HepG2 (cell line): ENCODE measurements around the gene CST3. TPM values are rescaled to one million over a fixed set of nuclear protein-coding genes. Genes with fewer than 3 reads are reported as not detected.
A peak's percentile ranks its signal among the peaks of the same experiment; 100 is the strongest.

Source experiments
- ATAD3A ChIP-seq: sonication (generic); formaldehyde crosslinking; IDR thresholded peaks from 2 replicates; pipeline ENCODE4 v1.4.0; 2020; ENCODE audit warnings: missing genetic modification reagents
- KIAA2018 ChIP-seq: sonication (generic); formaldehyde crosslinking; IDR thresholded peaks from 2 replicates; pipeline ENCODE4 v1.5.0; 2020; ENCODE audit warnings: mild to moderate bottlenecking, missing genetic modification reagents, borderline replicate concordance
- MTERF4 ChIP-seq: sonication (generic); formaldehyde crosslinking; IDR thresholded peaks from 2 replicates; pipeline ENCODE4 v1.8.0; 2023; ENCODE audit warnings: mild to moderate bottlenecking, missing genetic modification reagents
- NRL ChIP-seq: sonication (generic); formaldehyde crosslinking; IDR thresholded peaks from 2 replicates; pipeline ENCODE4 v1.5.0; 2020; ENCODE audit warnings: missing genetic modification reagents, mild to moderate bottlenecking, moderate library complexity, borderline replicate concordance
- POLR2G ChIP-seq: fragments of 200-400 bp; formaldehyde crosslinking; IDR thresholded peaks from 2 replicates; pipeline ENCODE4 v1.6.1; 2018; ENCODE audit warnings: mild to moderate bottlenecking, low read depth, low read length, moderate library complexity
- SP4 ChIP-seq: sonication (generic); formaldehyde crosslinking; IDR thresholded peaks from 2 replicates; pipeline ENCODE4 v1.8.1; 2023; ENCODE audit warnings: mild to moderate bottlenecking, missing genetic modification reagents
- TERF1 ChIP-seq: sonication (generic); formaldehyde crosslinking; IDR thresholded peaks from 2 replicates; pipeline ENCODE4 v1.8.0; 2022; ENCODE audit warnings: mild to moderate bottlenecking, missing genetic modification reagents, moderate library complexity
- ZBTB26 ChIP-seq: IDR thresholded peaks from 2 replicates; pipeline ENCODE4 v1.6.1; 2016; ENCODE audit warnings: missing compliant biosample characterization, missing genetic modification reagents, borderline replicate concordance
- ZNF281 ChIP-seq: sonication (generic); formaldehyde crosslinking; IDR thresholded peaks from 2 replicates; pipeline ENCODE4 v1.4.0; 2020; ENCODE audit warnings: missing genetic modification reagents, borderline replicate concordance
- ZNF333 ChIP-seq: sonication (generic); formaldehyde crosslinking; IDR thresholded peaks from 2 replicates; pipeline ENCODE4 v1.4.0; 2020; ENCODE audit warnings: mild to moderate bottlenecking, missing genetic modification reagents, borderline replicate concordance
- ZNF777 ChIP-seq: sonication (generic); formaldehyde crosslinking; IDR thresholded peaks from 2 replicates; pipeline ENCODE4 v1.4.0; 2020; ENCODE audit warnings: missing genetic modification reagents
- polyA plus RNA-seq, 8 experiments: library from polyadenylated mRNA; depleted of rRNA in 3 of 8; stranded (reverse) in 7 of 8; unstranded in 1 of 8; fragments of >200 nt; fragmentation: Illumina TruSeq in 4 of 8; extraction: Trizol in 4 of 8; gene quantifications; 2 replicates each; pipeline versions ENCODE4 v1.2.1 to v1.2.3, GENCODE V29; 2011 to 2016; ENCODE audit warnings: low read depth in 4 of 8, missing spikeins in 1 of 8, mixed read lengths in 1 of 8; ENCODE audit not compliant: insufficient read depth in 1 of 8
- total RNA-seq, 5 experiments: library from RNA; depleted of rRNA; stranded (reverse); fragments of >200 nt; fragmentation: Illumina TruSeq; extraction: Trizol; gene quantifications; 2 replicates each; pipeline ENCODE4 v1.2.3, GENCODE V29; 2016; ENCODE audit warnings: low read depth in 1 of 5

The CST3 gene
- total and polyA plus RNA-seq, 2 of the 13 experiments (the other 11 are each of a cell fraction or from before 2014, with no cell fraction given): 690 to 1,005 TPM

GRCh38 chr20:23662276-23662870, 24.6 kb upstream of the CST3 start (continued):
- TF ChIP-seq KIAA2018 (no peak), ZBTB26 (no peak), NRL (peak; percentile 82; the same call in 1 of the 2 replicates), ZNF281 (no peak), ZNF333 (CRISPR knock-in tag) (no peak), ATAD3A (CRISPR knock-in tag) (no peak), SP4 (CRISPR knock-in tag) (0 out of 2 replicates have a peak, but pooled peaks have one; percentile 2), POLR2G (peak; percentile 21; the same call in 1 of the 2 replicates), ZNF777 (CRISPR knock-in tag) (no peak), TERF1 (CRISPR knock-in tag) (0 out of 2 replicates have a peak, but pooled peaks have one; percentile 39), MTERF4 (peak; percentile 33; the same call in 1 of the 2 replicates)
